GM18526 (cell line): ENCODE measurements around the gene DNAJB14.

Experiments used
- POLR2A ChIP-seq: IDR thresholded peaks from 3 replicates; pipeline ENCODE4 v1.6.1; 2011; ENCODE audit not compliant: insufficient read length; ENCODE audit errors: extremely low read depth

Gene DNAJB14

DNA sequence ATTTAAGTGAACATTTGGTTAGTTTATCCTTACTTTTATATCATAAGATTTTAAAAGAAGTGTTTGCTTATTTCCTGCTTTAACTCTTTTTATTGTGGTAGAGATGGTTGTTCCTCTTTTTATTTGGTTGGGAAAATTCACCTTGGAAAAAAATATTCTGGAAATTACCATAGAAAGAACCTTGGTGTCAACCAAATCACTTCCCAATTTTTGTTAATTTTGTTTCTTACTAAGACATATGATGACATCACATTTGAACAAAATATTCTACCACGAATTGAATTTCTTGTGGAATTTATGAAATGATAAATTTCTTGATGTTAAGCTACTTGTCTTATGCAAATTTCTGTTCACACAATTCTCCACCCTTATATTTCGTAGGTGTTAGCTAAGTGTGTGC, 85.9 kb downstream of the DNAJB14 start:
- no peak for TF ChIP-seq POLR2A

DNA sequence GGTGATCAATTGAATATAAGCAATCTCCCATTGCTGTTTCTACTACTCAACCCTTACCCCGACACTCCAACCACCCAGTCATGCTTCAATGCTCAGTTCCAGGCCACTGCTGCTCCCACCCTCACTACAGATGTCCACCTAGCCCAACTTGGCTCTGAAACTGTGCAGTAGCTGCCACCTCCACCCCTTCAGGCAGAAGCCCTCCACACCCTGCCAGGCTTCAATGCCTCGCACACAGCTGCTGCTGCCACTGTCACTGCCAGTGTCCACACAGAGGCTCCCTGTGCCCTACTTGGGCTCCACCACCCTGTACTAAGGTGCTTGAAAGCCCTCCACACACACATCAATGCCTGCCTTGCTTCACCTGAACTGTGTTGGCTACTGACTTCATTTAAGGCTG, 86.8 kb downstream of the DNAJB14 start:
- TF ChIP-seq POLR2A, result peak; percentile 16

- TF ChIP-seq POLR2A, result no peak
Observed at GRCh38 chr4:99857307-99857706, 89.1 kb downstream of the DNAJB14 start.

DNA sequence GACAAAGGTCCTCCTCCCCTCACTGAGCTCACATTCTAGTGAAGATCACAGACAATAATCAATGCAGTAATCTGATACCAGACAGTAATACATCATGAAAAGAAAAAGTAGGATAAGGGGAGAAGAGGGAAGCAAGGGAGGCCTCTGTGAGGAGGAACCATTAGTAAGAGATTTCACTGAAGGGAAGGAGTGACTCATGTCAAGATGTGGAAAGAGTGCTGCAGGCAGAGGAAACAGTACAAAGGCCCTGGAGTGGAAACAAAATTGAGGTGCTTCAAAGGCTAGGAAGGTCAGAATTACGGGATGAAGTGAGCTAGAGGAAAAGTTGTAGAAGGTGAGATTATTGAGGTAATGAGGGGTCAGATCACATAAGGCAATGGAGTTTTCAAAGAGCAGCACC, 90.3 kb downstream of the DNAJB14 start:
- TF ChIP-seq POLR2A, result no peak

- no peak for TF ChIP-seq POLR2A
Observed at GRCh38 chr4:99855678-99856077, 90.7 kb downstream of the DNAJB14 start.

GRCh38 chr4:99853999-99854398, 92.4 kb downstream of the DNAJB14 start:
- no peak for TF ChIP-seq POLR2A

GRCh38 chr4:99853190-99853589, 93.2 kb downstream of the DNAJB14 start:
- TF ChIP-seq POLR2A, result no peak

- TF ChIP-seq POLR2A, result no peak
Observed at GRCh38 chr4:99852199-99852749, 94.1 kb downstream of the DNAJB14 start.

DNA sequence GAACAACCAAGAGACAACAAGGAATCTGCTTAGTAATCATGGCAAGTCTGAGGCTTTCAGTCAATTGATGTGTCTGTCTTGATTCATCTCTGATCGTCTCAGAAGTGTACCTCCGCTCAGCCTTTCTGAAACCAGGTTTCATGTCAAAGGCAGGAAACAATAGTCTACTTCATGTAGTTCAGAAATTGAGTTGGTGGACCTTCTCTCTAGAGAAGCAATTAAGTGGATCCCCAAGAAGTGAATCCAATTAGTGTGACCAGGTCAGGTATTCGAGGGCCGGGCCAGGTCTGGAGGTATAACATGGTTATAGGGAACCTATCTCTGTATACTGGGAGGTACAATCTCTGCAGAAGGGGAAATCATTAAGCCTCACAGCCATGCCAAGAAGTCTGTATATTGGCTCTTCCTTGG, 97.8 kb downstream of the DNAJB14 start:
- no peak for TF ChIP-seq POLR2A

- no peak for TF ChIP-seq POLR2A
Observed at GRCh38 chr4:99847362-99847976, 98.9 kb downstream of the DNAJB14 start.

DNA sequence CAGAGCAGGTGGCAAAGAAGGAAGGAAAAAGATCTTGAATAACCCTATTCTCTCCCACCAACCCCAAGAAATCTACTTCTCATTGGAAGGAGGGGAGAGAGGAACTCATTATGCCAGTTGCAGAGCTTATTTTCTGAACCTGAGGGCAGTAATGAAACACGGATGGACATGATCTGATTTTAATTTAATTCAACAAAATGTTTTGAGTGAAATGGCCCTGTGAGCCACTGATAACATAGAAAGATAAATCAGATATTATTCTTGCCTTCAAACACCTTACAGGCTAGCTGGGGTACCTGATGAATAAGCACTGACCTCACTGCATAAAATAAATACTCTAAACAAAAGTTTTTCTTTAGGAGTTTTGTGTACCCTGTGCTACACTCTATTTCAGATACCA, 99.5 kb downstream of the DNAJB14 start:
- no peak for TF ChIP-seq POLR2A
